ENCODE data around the gene DNASE1.

The DNASE1 gene

GRCh38 chr16:3687021-3687420 is 32.5 kb downstream of the DNASE1 start:
- no peak for DNase-seq
- Histone ChIP-seq H3K27me3 (replicated peaks) (no peaks in the 10 kb centered on the region), H3K4me3 (ENCODE audit: low read depth, low read length) (no peak overlapping the region), H3K27ac (no peak overlapping the region), H3K36me3 (replicated peaks) (peaks cover 4% of the 10 kb centered on the region)
- no peak for TF ChIP-seq CTCF (IDR thresholded peaks at IDR 0.05; ENCODE audit: low read depth, low read length, missing control alignments)
- in situ Hi-C loops (cut with HindIII; ENCODE audit: low pct_ligation_motif_present, low sequenced_read_pairs): no loop called here

- TF ChIP-seq CTCF (IDR thresholded peaks at IDR 0.05; ENCODE audit: low read depth, low read length, missing control alignments): no peak
- DNase-seq: no peak
- in situ Hi-C loops (cut with HindIII; ENCODE audit: low pct_ligation_motif_present, low sequenced_read_pairs): no loop called here
- H3K27me3 ChIP-seq (replicated peaks): no peaks in the 10 kb centered on the region
- H3K36me3 ChIP-seq (replicated peaks): peaks cover 4% of the 10 kb centered on the region
- no peak overlapping the region for H3K4me3 ChIP-seq (ENCODE audit: low read depth, low read length)
- H3K27ac ChIP-seq: no peak overlapping the region
Observed at GRCh38 chr16:3687792-3688191, 33.3 kb downstream of the DNASE1 start.

GRCh38 chr16:3689731-3690130 is 35.2 kb downstream of the DNASE1 start:
- no peak overlapping the region for H3K27ac ChIP-seq
- no peak for TF ChIP-seq CTCF (IDR thresholded peaks at IDR 0.05; ENCODE audit: low read depth, low read length, missing control alignments)
- no peak for DNase-seq
- no peak overlapping the region for H3K4me3 ChIP-seq (ENCODE audit: low read depth, low read length)
- H3K27me3 ChIP-seq (replicated peaks): no peaks in the 10 kb centered on the region
- in situ Hi-C loops (cut with HindIII; ENCODE audit: low pct_ligation_motif_present, low sequenced_read_pairs): no loop called here
- peaks cover 4% of the 10 kb centered on the region for H3K36me3 ChIP-seq (replicated peaks)

GRCh38 chr16:3690470-3690928 is 36.0 kb downstream of the DNASE1 start:
- peaks cover 4% of the 10 kb centered on the region for H3K36me3 ChIP-seq (replicated peaks)
- in situ Hi-C loops (cut with HindIII; ENCODE audit: low pct_ligation_motif_present, low sequenced_read_pairs): no loop called here
- H3K4me3 ChIP-seq (ENCODE audit: low read depth, low read length): peak overlapping the region; percentile 41
- TF ChIP-seq CTCF (IDR thresholded peaks at IDR 0.05; ENCODE audit: low read depth, low read length, missing control alignments): peak; percentile 97
- DNase-seq: peak; percentile 96
- H3K27ac ChIP-seq: no peak overlapping the region
- H3K27me3 ChIP-seq (replicated peaks): no peaks in the 10 kb centered on the region

- peak; percentile 7 for TF ChIP-seq CTCF (IDR thresholded peaks at IDR 0.05; ENCODE audit: low read depth, low read length, missing control alignments)
- Histone ChIP-seq H3K27ac (no peak overlapping the region), H3K4me3 (ENCODE audit: low read depth, low read length) (peak overlapping the region; percentile 41), H3K27me3 (replicated peaks) (no peaks in the 10 kb centered on the region), H3K36me3 (replicated peaks) (no peaks in the 10 kb centered on the region)
- peak; percentile 6 for DNase-seq
- in situ Hi-C loops (cut with HindIII; ENCODE audit: low pct_ligation_motif_present, low sequenced_read_pairs): no loop called here
Observed at GRCh38 chr16:3690980-3691720, 36.7 kb downstream of the DNASE1 start.

GRCh38 chr16:3691761-3692160 is 37.3 kb downstream of the DNASE1 start:
- no peak overlapping the region for H3K4me3 ChIP-seq (ENCODE audit: low read depth, low read length)
- no peak overlapping the region for H3K27ac ChIP-seq
- H3K27me3 ChIP-seq (replicated peaks): no peaks in the 10 kb centered on the region
- in situ Hi-C loops (cut with HindIII; ENCODE audit: low pct_ligation_motif_present, low sequenced_read_pairs): no loop called here
- no peak for DNase-seq
- TF ChIP-seq CTCF (IDR thresholded peaks at IDR 0.05; ENCODE audit: low read depth, low read length, missing control alignments): no peak
- no peaks in the 10 kb centered on the region for H3K36me3 ChIP-seq (replicated peaks)

Measured in brain microvascular endothelial cell (primary cell).